ENCODE data around the gene ATXN7L1. TPM values are rescaled to one million over a fixed set of nuclear protein-coding genes. Genes with fewer than 3 reads are reported as not detected.

ATXN7L1 gene
- total RNA-seq, 1 experiment from 2014 or later: 14.6 TPM

- ChIA-PET POLR2A (ENCODE audit: unreplicated experiment) (no interaction called here), CTCF (no interaction called here)
- Histone ChIP-seq H3F3A (ENCODE audit: insufficient read depth, low read depth) (peaks cover 5% of the 10 kb centered on the region; the same call in 1 of the 2 replicates), H4K20me1 (ENCODE audit: insufficient read depth) (no peaks in the 10 kb centered on the region), H3K27ac (no peak overlapping the region), H3K79me2 (ENCODE audit: low read depth) (no peaks in the 10 kb centered on the region), H2AFZ (no peak overlapping the region), H3K36me3 (ENCODE audit: low read depth) (no peaks in the 10 kb centered on the region), H3K9me2 (ENCODE audit: insufficient read depth) (no peaks in the 10 kb centered on the region), H3K4me2 (no peak overlapping the region), H3K4me3 (no peak overlapping the region), H3K9me3 (ENCODE audit: insufficient read depth, low read depth) (no peaks in the 10 kb centered on the region), H3K27me3 (ENCODE audit: insufficient read depth, low read depth) (no peaks in the 10 kb centered on the region), H3K4me1 (replicated peaks; ENCODE audit: insufficient read depth) (peaks cover 22% of the 10 kb centered on the region)
- BruUV-seq (replicated peaks): no TSS peak
- intact Hi-C loops (cut with micrococcal nuclease; ENCODE audit: unreplicated experiment): no loop called here
- DNase-seq: no peak
- TF ChIP-seq EZH2 (IDR thresholded peaks at IDR 0.05; ENCODE audit: low read depth): no peak
- TF ChIP-seq, protein P1, sequence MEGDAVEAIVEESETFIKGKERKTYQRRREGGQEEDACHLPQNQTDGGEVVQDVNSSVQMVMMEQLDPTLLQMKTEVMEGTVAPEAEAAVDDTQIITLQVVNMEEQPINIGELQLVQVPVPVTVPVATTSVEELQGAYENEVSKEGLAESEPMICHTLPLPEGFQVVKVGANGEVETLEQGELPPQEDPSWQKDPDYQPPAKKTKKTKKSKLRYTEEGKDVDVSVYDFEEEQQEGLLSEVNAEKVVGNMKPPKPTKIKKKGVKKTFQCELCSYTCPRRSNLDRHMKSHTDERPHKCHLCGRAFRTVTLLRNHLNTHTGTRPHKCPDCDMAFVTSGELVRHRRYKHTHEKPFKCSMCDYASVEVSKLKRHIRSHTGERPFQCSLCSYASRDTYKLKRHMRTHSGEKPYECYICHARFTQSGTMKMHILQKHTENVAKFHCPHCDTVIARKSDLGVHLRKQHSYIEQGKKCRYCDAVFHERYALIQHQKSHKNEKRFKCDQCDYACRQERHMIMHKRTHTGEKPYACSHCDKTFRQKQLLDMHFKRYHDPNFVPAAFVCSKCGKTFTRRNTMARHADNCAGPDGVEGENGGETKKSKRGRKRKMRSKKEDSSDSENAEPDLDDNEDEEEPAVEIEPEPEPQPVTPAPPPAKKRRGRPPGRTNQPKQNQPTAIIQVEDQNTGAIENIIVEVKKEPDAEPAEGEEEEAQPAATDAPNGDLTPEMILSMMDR (conservative IDR thresholded peaks at IDR 0.05): no peak
These were observed 138.3 kb downstream of the ATXN7L1 start for GRCh38 chr7:105738133-105738532.

GRCh38 chr7:105734233-105734632 lies 142.2 kb downstream of the ATXN7L1 start:
- TF ChIP-seq, protein P1 (conservative IDR thresholded peaks at IDR 0.05): no peak
- no peak for TF ChIP-seq EZH2 (IDR thresholded peaks at IDR 0.05; ENCODE audit: low read depth)
- peaks cover 19% of the 10 kb centered on the region for H3K4me1 ChIP-seq (replicated peaks; ENCODE audit: insufficient read depth)
- no peaks in the 10 kb centered on the region for H3K27me3 ChIP-seq (ENCODE audit: insufficient read depth, low read depth)
- peak overlapping the region; percentile 70 for H3K4me2 ChIP-seq
- no peaks in the 10 kb centered on the region for H3K36me3 ChIP-seq (ENCODE audit: low read depth)
- no peak overlapping the region for H3K4me3 ChIP-seq
- no TSS peak for BruUV-seq (replicated peaks)
- H3K79me2 ChIP-seq (ENCODE audit: low read depth): no peaks in the 10 kb centered on the region
- no peak overlapping the region for H2AFZ ChIP-seq
- peaks cover 5% of the 10 kb centered on the region; the same call in 1 of the 2 replicates for H3F3A ChIP-seq (ENCODE audit: insufficient read depth, low read depth)
- peak overlapping the region; percentile 7; the same call in 1 of the 2 replicates for H3K27ac ChIP-seq
- H4K20me1 ChIP-seq (ENCODE audit: insufficient read depth): no peaks in the 10 kb centered on the region
- intact Hi-C loops (cut with micrococcal nuclease; ENCODE audit: unreplicated experiment): no loop called here
- ChIA-PET POLR2A (ENCODE audit: unreplicated experiment) (no interaction called here), CTCF (interaction anchor here (0.6 to 1.4 kb wide), 4 partner anchors 24 to 1050 kb away, joined by 3 to 9 read pairs (median 4); no protein-coding TSS in a partner anchor)
- DNase-seq: peak; percentile 55 to 92
- H3K9me2 ChIP-seq (ENCODE audit: insufficient read depth): no peaks in the 10 kb centered on the region
- H3K9me3 ChIP-seq (ENCODE audit: insufficient read depth, low read depth): no peaks in the 10 kb centered on the region

DNA sequence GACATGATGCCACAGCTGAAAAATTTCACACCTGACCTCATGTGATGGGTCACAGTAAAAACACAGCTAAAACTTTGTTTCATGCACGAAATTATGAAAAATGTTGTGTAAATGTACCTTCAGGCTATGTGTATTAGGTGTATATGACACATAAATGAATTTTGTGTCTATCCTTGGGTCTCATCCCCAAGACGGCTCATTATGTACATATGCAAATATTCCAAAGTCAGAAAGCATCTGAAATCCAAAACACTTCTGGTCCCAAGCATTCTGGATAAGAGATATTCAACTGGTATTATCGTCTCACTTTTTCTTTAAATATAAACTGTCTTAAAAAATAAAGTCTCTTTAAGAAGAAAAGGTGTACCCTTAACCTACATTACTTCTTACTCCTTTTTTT lies 145.4 kb downstream of the ATXN7L1 start:
- H3K79me2 ChIP-seq (ENCODE audit: low read depth): no peaks in the 10 kb centered on the region
- H3K9me2 ChIP-seq (ENCODE audit: insufficient read depth): no peaks in the 10 kb centered on the region
- intact Hi-C loops (cut with micrococcal nuclease; ENCODE audit: unreplicated experiment): no loop called here
- no peaks in the 10 kb centered on the region for H3K27me3 ChIP-seq (ENCODE audit: insufficient read depth, low read depth)
- H3K27ac ChIP-seq: no peak overlapping the region
- H3K36me3 ChIP-seq (ENCODE audit: low read depth): no peaks in the 10 kb centered on the region
- no peak overlapping the region for H3K4me3 ChIP-seq
- H2AFZ ChIP-seq: no peak overlapping the region
- no peaks in the 10 kb centered on the region for H3K9me3 ChIP-seq (ENCODE audit: insufficient read depth, low read depth)
- H3K4me2 ChIP-seq: no peak overlapping the region
- CTCF ChIA-PET: no interaction called here
- TF ChIP-seq, protein P1 (conservative IDR thresholded peaks at IDR 0.05): no peak
- no peak for TF ChIP-seq EZH2 (IDR thresholded peaks at IDR 0.05; ENCODE audit: low read depth)
- no peaks in the 10 kb centered on the region for H4K20me1 ChIP-seq (ENCODE audit: insufficient read depth)
- POLR2A ChIA-PET (ENCODE audit: unreplicated experiment): interaction anchor here (0.6 kb wide), 1 partner anchor 1355 kb away, joined by 7 read pairs; no protein-coding TSS in a partner anchor
- H3F3A ChIP-seq (ENCODE audit: insufficient read depth, low read depth): peaks cover 5% of the 10 kb centered on the region; the same call in 1 of the 2 replicates
- no TSS peak for BruUV-seq (replicated peaks)
- no peak for DNase-seq
- H3K4me1 ChIP-seq (replicated peaks; ENCODE audit: insufficient read depth): peaks cover 19% of the 10 kb centered on the region
